Measurements from ENCODE around the gene TBC1D22A. TPM values are rescaled to one million over a fixed set of nuclear protein-coding genes. Genes with fewer than 3 reads are reported as not detected.

Gene TBC1D22A
- total RNA-seq, 4 donors from 2014 or later: 10.8 to 32.2 (median 22.3) TPM

- no peak for TF ChIP-seq CTCF (IDR thresholded peaks at IDR 0.05; ENCODE audit: low read depth)
Observed at GRCh38 chr22:47164514-47165337, 402.3 kb downstream of the TBC1D22A start.

- TF ChIP-seq CTCF (IDR thresholded peaks at IDR 0.05; ENCODE audit: low read depth): no peak
Observed at GRCh38 chr22:47165338-47166032, 403.0 kb downstream of the TBC1D22A start.

GRCh38 chr22:47166033-47166404, 403.6 kb downstream of the TBC1D22A start:
- no peak for TF ChIP-seq CTCF (IDR thresholded peaks at IDR 0.05; ENCODE audit: low read depth)

DNA sequence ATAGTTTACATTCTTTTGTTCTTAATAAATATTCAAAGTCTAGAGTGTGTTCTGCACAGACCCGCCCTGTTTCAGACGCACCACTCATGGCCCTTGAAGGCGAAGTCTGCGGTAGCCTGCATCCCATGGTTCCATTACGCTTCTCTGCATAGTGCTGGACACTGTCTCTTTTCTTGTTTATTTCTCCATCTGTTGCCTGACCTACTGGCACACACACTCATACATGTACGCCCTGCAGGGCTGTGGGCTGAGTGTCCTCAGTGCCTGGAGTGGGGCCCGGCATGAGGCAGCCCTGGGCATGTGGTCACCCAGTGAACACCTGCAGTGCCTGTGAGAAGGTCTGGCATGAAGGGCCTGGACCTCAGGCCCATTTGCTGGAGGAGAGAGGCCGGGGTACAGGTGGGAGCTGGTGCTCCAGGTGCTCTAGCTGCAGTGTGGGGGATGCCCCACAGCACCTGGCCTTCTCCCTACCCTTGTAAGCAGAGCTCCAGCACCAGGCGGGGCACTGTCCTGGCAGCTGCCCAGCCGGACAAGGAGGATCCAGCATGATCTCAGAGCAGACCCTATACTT, 404.1 kb downstream of the TBC1D22A start:
- no peak for TF ChIP-seq CTCF (IDR thresholded peaks at IDR 0.05; ENCODE audit: low read depth)

- TF ChIP-seq CTCF (IDR thresholded peaks at IDR 0.05; ENCODE audit: low read depth): no peak
Observed at GRCh38 chr22:47167056-47167455, 404.6 kb downstream of the TBC1D22A start.

GRCh38 chr22:47168441-47168840, 406.0 kb downstream of the TBC1D22A start:
- no peak for TF ChIP-seq CTCF (IDR thresholded peaks at IDR 0.05; ENCODE audit: low read depth)
